SK-N-SH (cell line): Measurements from ENCODE around the gene CBLN3.

Experiments used
- CHD2 ChIP-seq: fragments of 150-350 bp; IDR thresholded peaks from 2 replicates; pipeline ENCODE4 v1.6.1; 2018; ENCODE audit warnings: low read length; ENCODE audit not compliant: partially characterized antibody
- CTCF ChIP-seq: fragments of 200-600 bp; sonication (generic); IDR thresholded peaks from 2 replicates; pipeline ENCODE4 v1.6.1; 2017; ENCODE audit warnings: antibody characterized with exemption, mild to moderate bottlenecking, moderate library complexity
- EZH2phosphoT487 ChIP-seq: fragments of 200-600 bp; sonication (generic); IDR thresholded peaks from 2 replicates; pipeline ENCODE4 v1.6.1; 2017; ENCODE audit warnings: low read depth, mixed run types, mild to moderate bottlenecking, antibody characterized with exemption, moderate library complexity, borderline replicate concordance
- FOXJ3 ChIP-seq: sonication (generic); formaldehyde crosslinking; IDR thresholded peaks from 2 replicates; pipeline ENCODE4 v1.5.1; 2020; ENCODE audit warnings: mild to moderate bottlenecking, missing genetic modification reagents
- GABPA ChIP-seq: IDR thresholded peaks from 2 replicates; pipeline ENCODE4 v1.4.0; 2012; ENCODE audit warnings: low read depth, mild to moderate bottlenecking
- NRF1 ChIP-seq: IDR thresholded peaks from 2 replicates; pipeline ENCODE4 v1.6.1; 2012; ENCODE audit warnings: low read depth, mild to moderate bottlenecking, low read length
- POLR2AphosphoS5 ChIP-seq: IDR thresholded peaks from 2 replicates; pipeline ENCODE4 v1.6.1; 2012; ENCODE audit warnings: low read depth, low read length
- RAD21 ChIP-seq: IDR thresholded peaks from 2 replicates; pipeline ENCODE4 v1.6.1; 2012; ENCODE audit warnings: mild to moderate bottlenecking, low read length
- REST ChIP-seq: IDR thresholded peaks from 2 replicates; pipeline ENCODE4 v1.6.1; 2012; ENCODE audit warnings: mild to moderate bottlenecking, low read depth, low read length, moderate library complexity
- SIN3A ChIP-seq: IDR thresholded peaks from 2 replicates; pipeline ENCODE4 v1.6.1; 2012; ENCODE audit warnings: low read depth, mild to moderate bottlenecking, low read length, moderate library complexity, borderline replicate concordance
- SMC3 ChIP-seq: IDR thresholded peaks from 2 replicates; pipeline ENCODE4 v1.6.1; 2012; ENCODE audit warnings: low read depth, low read length, improper control_type of control experiment
- TEAD4 ChIP-seq: IDR thresholded peaks from 2 replicates; pipeline ENCODE4 v1.4.0; 2012; ENCODE audit warnings: mild to moderate bottlenecking, borderline replicate concordance; ENCODE audit not compliant: insufficient read depth
- USF1 ChIP-seq: IDR thresholded peaks from 2 replicates; pipeline ENCODE4 v1.4.0; 2012; ENCODE audit warnings: low read depth, borderline replicate concordance
- USF2 ChIP-seq: fragments of 150-350 bp; IDR thresholded peaks from 2 replicates; pipeline ENCODE4 v1.6.1; 2017; ENCODE audit warnings: antibody characterized with exemption, low read length, low read depth, borderline replicate concordance

GRCh38 chr14:24385524-24385923, 43.9 kb downstream of the CBLN3 start:
- TF ChIP-seq EZH2phosphoT487 (no peak), CHD2 (no peak), SIN3A (no peak), RAD21 (no peak), USF1 (no peak), CTCF (no peak), USF2 (no peak), TEAD4 (no peak), FOXJ3 (no peak), REST (no peak), SMC3 (no peak), POLR2AphosphoS5 (no peak), NRF1 (no peak), GABPA (no peak)
